HEK293 (cell line): Measurements from ENCODE around the gene SPEG.

Experiments used
- CTCF ChIA-PET: fragments of 350-600 bp; formaldehyde crosslinking; extraction: SDS; loops from one replicate; lab custom pipeline; 2021; ENCODE audit warnings: antibody characterized with exemption; lab: Yijun Ruan, JAX
- POLR2A ChIA-PET: fragments of 300-600 bp; formaldehyde crosslinking; extraction: SDS; loops from one replicate; lab custom pipeline; 2020; ENCODE audit warnings: antibody characterized with exemption, inconsistent platforms; lab: Yijun Ruan, JAX
- H3K27ac ChIP-seq: fragments of 200-500 bp; sonication (Bioruptor generic); 2 replicates; pipeline ENCODE4 v1.5.1; 2014; ENCODE audit warnings: low read depth, low read length, control low read depth, inconsistent platforms; ENCODE audit errors: extremely low read depth
- H3K36me3 ChIP-seq, 2 experiments: fragments of 200-500 bp in 1 of 2; sonication (Bioruptor generic) in 1 of 2; 1 replicate in 1 of 2; 2 replicates in 1 of 2; pipeline ENCODE4 v1.5.1; 2014 to 2017; ENCODE audit warnings: inconsistent platforms in 2 of 2, low read length in 2 of 2; ENCODE audit not compliant: control insufficient read depth in 2 of 2, insufficient read depth in 1 of 2
- H3K4me1 ChIP-seq: fragments of 200-500 bp; sonication (Bioruptor generic); 2 replicates; pipeline ENCODE4 v1.5.1; 2014; ENCODE audit warnings: mild to moderate bottlenecking, low read length, inconsistent platforms; ENCODE audit not compliant: control insufficient read depth, insufficient read depth
- H3K4me3 ChIP-seq: 2 replicates; pipeline ENCODE4 v1.5.1; 2011; ENCODE audit warnings: low read depth, mild to moderate bottlenecking, control low read depth, low read length, moderate library complexity
- H3K9me3 ChIP-seq: fragments of 200-500 bp; sonication (Bioruptor generic); 2 replicates; pipeline ENCODE4 v1.5.1; 2014; ENCODE audit warnings: low read depth, low read length, inconsistent platforms; ENCODE audit not compliant: control insufficient read depth, insufficient read depth
- EGR2 ChIP-seq: fragments of 450-650 bp; formaldehyde crosslinking; IDR thresholded peaks from 2 replicates; pipeline ENCODE4 v1.5.1; 2016; ENCODE audit warnings: low read depth, missing biosample characterization, missing genetic modification characterization
- GLIS1 ChIP-seq: fragments of 450-650 bp; formaldehyde crosslinking; IDR thresholded peaks from 2 replicates; pipeline ENCODE4 v1.5.1; 2016; ENCODE audit warnings: missing biosample characterization, missing genetic modification characterization
- IKZF3 ChIP-seq: fragments of 450-650 bp; IDR thresholded peaks from 2 replicates; pipeline ENCODE4 v1.5.0; 2018; ENCODE audit warnings: missing biosample characterization, mild to moderate bottlenecking, missing genetic modification characterization, moderate library complexity
- MEIS1 ChIP-seq: sonication (generic); formaldehyde crosslinking; IDR thresholded peaks from 2 replicates; pipeline ENCODE4 v1.8.1; 2022; ENCODE audit warnings: missing genetic modification reagents, mild to moderate bottlenecking, borderline replicate concordance
- OSR2 ChIP-seq: fragments of 450-650 bp; formaldehyde crosslinking; IDR thresholded peaks from 2 replicates; pipeline ENCODE4 v1.5.1; 2016; ENCODE audit warnings: missing biosample characterization, missing genetic modification characterization
- SP7 ChIP-seq: fragments of 450-650 bp; formaldehyde crosslinking; IDR thresholded peaks from 2 replicates; pipeline ENCODE4 v1.5.1; 2016; ENCODE audit warnings: missing biosample characterization, missing genetic modification characterization
- YY2 ChIP-seq: fragments of 450-650 bp; formaldehyde crosslinking; IDR thresholded peaks from 2 replicates; pipeline ENCODE4 v1.5.1; 2016; ENCODE audit warnings: missing biosample characterization, missing genetic modification characterization
- ZBTB17 ChIP-seq: fragments of 450-650 bp; formaldehyde crosslinking; IDR thresholded peaks from 2 replicates; pipeline ENCODE4 v1.5.1; 2016; ENCODE audit warnings: missing biosample characterization, missing genetic modification characterization
- ZBTB48 ChIP-seq: fragments of 450-650 bp; formaldehyde crosslinking; IDR thresholded peaks from 2 replicates; pipeline ENCODE4 v1.5.1; 2016; ENCODE audit warnings: missing biosample characterization, missing genetic modification characterization
- ZFHX2 ChIP-seq: fragments of 450-650 bp; formaldehyde crosslinking; conservative IDR thresholded peaks from 2 replicates; pipeline ENCODE4 v1.5.1; 2016; ENCODE audit warnings: missing biosample characterization, missing genetic modification characterization
- ZFP37 ChIP-seq: fragments of 450-650 bp; formaldehyde crosslinking; IDR thresholded peaks from 2 replicates; pipeline ENCODE4 v1.5.1; 2016; ENCODE audit warnings: missing biosample characterization, missing genetic modification characterization
- ZFP69B ChIP-seq: fragments of 450-650 bp; formaldehyde crosslinking; IDR thresholded peaks from 2 replicates; pipeline ENCODE4 v1.5.1; 2016; ENCODE audit warnings: missing biosample characterization, missing genetic modification characterization
- ZNF112 ChIP-seq: fragments of 450-650 bp; formaldehyde crosslinking; IDR thresholded peaks from 2 replicates; pipeline ENCODE4 v1.5.0; 2017; ENCODE audit warnings: missing biosample characterization, missing genetic modification characterization
- ZNF2 ChIP-seq: fragments of 450-650 bp; formaldehyde crosslinking; IDR thresholded peaks from 2 replicates; pipeline ENCODE4 v1.5.1; 2016; ENCODE audit warnings: missing biosample characterization, missing genetic modification characterization
- ZNF202 ChIP-seq: fragments of 450-650 bp; formaldehyde crosslinking; IDR thresholded peaks from 2 replicates; pipeline ENCODE4 v1.5.1; 2016; ENCODE audit warnings: missing biosample characterization, missing genetic modification characterization, borderline replicate concordance
- ZNF391 ChIP-seq: fragments of 450-650 bp; formaldehyde crosslinking; IDR thresholded peaks from 2 replicates; pipeline ENCODE4 v1.5.1; 2016; ENCODE audit warnings: low read depth, missing biosample characterization, missing genetic modification characterization, borderline replicate concordance
- ZNF654 ChIP-seq: fragments of 450-650 bp; formaldehyde crosslinking; IDR thresholded peaks from 2 replicates; pipeline ENCODE4 v1.5.1; 2016; ENCODE audit warnings: low read depth, missing biosample characterization, missing genetic modification characterization
- ZNF660 ChIP-seq: fragments of 450-650 bp; IDR thresholded peaks from 2 replicates; pipeline ENCODE4 v1.5.1; 2018; ENCODE audit warnings: missing biosample characterization, mild to moderate bottlenecking, missing genetic modification characterization
- ZNF664 ChIP-seq: fragments of 450-650 bp; formaldehyde crosslinking; IDR thresholded peaks from 2 replicates; pipeline ENCODE4 v1.5.1; 2016; ENCODE audit warnings: missing biosample characterization, missing genetic modification characterization
- ZNF785 ChIP-seq: fragments of 450-650 bp; formaldehyde crosslinking; IDR thresholded peaks from 2 replicates; pipeline ENCODE4 v1.5.1; 2016; ENCODE audit warnings: missing biosample characterization, missing genetic modification characterization
- ZSCAN30 ChIP-seq: fragments of 450-650 bp; IDR thresholded peaks from 2 replicates; pipeline ENCODE4 v1.5.1; 2018; ENCODE audit warnings: missing biosample characterization, mild to moderate bottlenecking, missing genetic modification characterization, moderate library complexity
- ZXDB ChIP-seq: fragments of 450-650 bp; formaldehyde crosslinking; IDR thresholded peaks from 2 replicates; pipeline ENCODE4 v1.5.1; 2016; ENCODE audit warnings: missing biosample characterization, missing genetic modification characterization
- TF ChIP-seq, protein P1 (sequence below): fragments of 450-650 bp; formaldehyde crosslinking; IDR thresholded peaks from 2 replicates; pipeline ENCODE4 v1.5.1; 2016; ENCODE audit warnings: missing biosample characterization, missing genetic modification characterization
- TF ChIP-seq, protein P2 (sequence below): fragments of 450-650 bp; formaldehyde crosslinking; IDR thresholded peaks from 2 replicates; pipeline ENCODE4 v1.5.1; 2017; ENCODE audit warnings: missing biosample characterization, missing genetic modification characterization
- TF ChIP-seq, protein P3 (sequence below): fragments of 450-650 bp; formaldehyde crosslinking; IDR thresholded peaks from 2 replicates; pipeline ENCODE4 v1.5.1; 2016; ENCODE audit warnings: missing biosample characterization, missing genetic modification characterization, borderline replicate concordance
- TF ChIP-seq, protein P4 (sequence below): fragments of 450-650 bp; formaldehyde crosslinking; IDR thresholded peaks from 2 replicates; pipeline ENCODE4 v1.5.1; 2016; ENCODE audit warnings: missing biosample characterization, missing genetic modification characterization
- TF ChIP-seq, protein P5 (sequence below): fragments of 450-650 bp; formaldehyde crosslinking; IDR thresholded peaks from 2 replicates; pipeline ENCODE4 v1.5.1; 2016; ENCODE audit warnings: missing biosample characterization, missing genetic modification characterization
- TF ChIP-seq, protein P6 (sequence below): fragments of 450-650 bp; formaldehyde crosslinking; optimal IDR thresholded peaks from 2 replicates; pipeline ENCODE3; 2016; ENCODE audit warnings: missing biosample characterization, mild to moderate bottlenecking, missing genetic modification characterization

Gene SPEG

DNA sequence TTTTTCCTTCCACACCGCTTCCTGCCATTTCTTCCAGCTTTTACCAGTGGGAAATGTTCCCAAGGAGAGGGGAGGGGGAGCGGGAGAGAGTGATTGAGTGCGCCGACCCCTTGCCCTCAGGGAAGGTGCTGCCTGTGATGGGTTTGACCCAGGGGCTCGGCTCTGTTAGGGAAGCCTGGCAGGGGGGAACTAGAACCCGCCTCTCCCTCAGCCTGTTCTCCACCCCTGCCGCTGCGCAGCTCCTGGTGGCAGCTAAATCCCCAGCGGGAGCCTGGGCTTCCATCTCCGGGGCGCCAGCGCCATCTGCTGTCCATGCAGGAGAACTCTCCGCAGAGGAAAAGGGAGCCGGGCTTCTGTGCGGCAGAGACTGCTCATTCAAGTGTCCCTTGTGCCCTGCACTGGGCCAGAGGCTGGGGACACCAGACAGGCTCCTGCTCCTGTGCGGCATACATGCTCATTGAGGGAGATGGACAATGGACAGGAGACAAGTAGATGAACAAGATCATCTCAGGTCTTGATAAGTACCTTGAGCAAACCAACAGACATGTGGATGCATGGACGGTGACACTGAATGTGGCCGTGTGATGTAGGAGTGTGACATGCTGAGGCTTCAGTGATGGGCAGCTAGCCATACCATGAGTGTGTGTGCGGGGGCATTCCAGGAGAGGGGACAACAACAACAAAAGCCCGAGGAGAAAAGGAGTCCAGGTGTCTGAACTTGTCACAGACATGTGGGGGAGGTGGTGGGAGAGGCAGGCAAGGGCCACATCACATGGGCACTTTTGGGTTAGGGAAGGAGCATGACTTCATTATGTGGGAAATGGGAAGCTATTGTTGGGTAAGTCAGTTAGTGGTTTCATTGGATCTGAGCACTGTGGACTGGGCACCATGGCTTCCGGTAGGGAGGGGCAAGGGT is 95.7 kb downstream of the SPEG start:
- CTCF ChIA-PET = interaction anchor here (0.6 to 9.7 kb wide), 67 partner anchors 10 to 870 kb away, joined by 3 to 252 read pairs (median 4); partner anchors contain the start of genes ASIC4, CHPF, DNPEP and GMPPA
- no peak overlapping the region for H3K27ac ChIP-seq
- TF ChIP-seq ZNF664 (tag by site-specific recombination) (no peak), ZFP69B (tag by site-specific recombination) (no peak), OSR2 (peak; percentile 59), ZXDB (tag by site-specific recombination) (no peak), ZFHX2 (tag by site-specific recombination) (peak; percentile 60), ZNF202 (no peak), IKZF3 (tag by site-specific recombination) (peak; percentile 75), ZNF785 (no peak), ZBTB48 (tag by site-specific recombination) (peak; percentile 42; the same call in 1 of the 2 replicates), ZNF2 (0 out of 2 replicates have a peak, but pooled peaks have one; percentile 48), ZNF654 (tag by site-specific recombination) (peak; percentile 96), ZBTB17 (peak; percentile 72), ZNF112 (tag by site-specific recombination) (no peak), MEIS1 (CRISPR knock-in tag) (no peak), YY2 (tag by site-specific recombination) (no peak), ZNF391 (tag by site-specific recombination) (peak; percentile 65; the same call in 1 of the 2 replicates), EGR2 (tag by site-specific recombination) (peak; percentile 56; the same call in 1 of the 2 replicates), ZFP37 (tag by site-specific recombination) (no peak), SP7 (tag by site-specific recombination) (0 out of 2 replicates have a peak, but pooled peaks have one; percentile 15), ZNF660 (no peak), ZSCAN30 (tag by site-specific recombination) (peak; percentile 79), GLIS1 (tag by site-specific recombination) (peak; percentile 92)
- TF ChIP-seq, protein P1, sequence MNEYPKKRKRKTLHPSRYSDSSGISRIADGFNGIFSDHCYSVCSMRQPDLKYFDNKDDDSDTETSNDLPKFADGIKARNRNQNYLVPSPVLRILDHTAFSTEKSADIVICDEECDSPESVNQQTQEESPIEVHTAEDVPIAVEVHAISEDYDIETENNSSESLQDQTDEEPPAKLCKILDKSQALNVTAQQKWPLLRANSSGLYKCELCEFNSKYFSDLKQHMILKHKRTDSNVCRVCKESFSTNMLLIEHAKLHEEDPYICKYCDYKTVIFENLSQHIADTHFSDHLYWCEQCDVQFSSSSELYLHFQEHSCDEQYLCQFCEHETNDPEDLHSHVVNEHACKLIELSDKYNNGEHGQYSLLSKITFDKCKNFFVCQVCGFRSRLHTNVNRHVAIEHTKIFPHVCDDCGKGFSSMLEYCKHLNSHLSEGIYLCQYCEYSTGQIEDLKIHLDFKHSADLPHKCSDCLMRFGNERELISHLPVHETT (tag by site-specific recombination) = no peak
- TF ChIP-seq, protein P2, sequence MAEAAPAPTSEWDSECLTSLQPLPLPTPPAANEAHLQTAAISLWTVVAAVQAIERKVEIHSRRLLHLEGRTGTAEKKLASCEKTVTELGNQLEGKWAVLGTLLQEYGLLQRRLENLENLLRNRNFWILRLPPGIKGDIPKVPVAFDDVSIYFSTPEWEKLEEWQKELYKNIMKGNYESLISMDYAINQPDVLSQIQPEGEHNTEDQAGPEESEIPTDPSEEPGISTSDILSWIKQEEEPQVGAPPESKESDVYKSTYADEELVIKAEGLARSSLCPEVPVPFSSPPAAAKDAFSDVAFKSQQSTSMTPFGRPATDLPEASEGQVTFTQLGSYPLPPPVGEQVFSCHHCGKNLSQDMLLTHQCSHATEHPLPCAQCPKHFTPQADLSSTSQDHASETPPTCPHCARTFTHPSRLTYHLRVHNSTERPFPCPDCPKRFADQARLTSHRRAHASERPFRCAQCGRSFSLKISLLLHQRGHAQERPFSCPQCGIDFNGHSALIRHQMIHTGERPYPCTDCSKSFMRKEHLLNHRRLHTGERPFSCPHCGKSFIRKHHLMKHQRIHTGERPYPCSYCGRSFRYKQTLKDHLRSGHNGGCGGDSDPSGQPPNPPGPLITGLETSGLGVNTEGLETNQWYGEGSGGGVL (tag by site-specific recombination) = peak; percentile 72
- TF ChIP-seq, protein P3, sequence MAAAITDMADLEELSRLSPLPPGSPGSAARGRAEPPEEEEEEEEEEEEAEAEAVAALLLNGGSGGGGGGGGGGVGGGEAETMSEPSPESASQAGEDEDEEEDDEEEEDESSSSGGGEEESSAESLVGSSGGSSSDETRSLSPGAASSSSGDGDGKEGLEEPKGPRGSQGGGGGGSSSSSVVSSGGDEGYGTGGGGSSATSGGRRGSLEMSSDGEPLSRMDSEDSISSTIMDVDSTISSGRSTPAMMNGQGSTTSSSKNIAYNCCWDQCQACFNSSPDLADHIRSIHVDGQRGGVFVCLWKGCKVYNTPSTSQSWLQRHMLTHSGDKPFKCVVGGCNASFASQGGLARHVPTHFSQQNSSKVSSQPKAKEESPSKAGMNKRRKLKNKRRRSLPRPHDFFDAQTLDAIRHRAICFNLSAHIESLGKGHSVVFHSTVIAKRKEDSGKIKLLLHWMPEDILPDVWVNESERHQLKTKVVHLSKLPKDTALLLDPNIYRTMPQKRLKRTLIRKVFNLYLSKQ = no peak
- TF ChIP-seq, protein P4, sequence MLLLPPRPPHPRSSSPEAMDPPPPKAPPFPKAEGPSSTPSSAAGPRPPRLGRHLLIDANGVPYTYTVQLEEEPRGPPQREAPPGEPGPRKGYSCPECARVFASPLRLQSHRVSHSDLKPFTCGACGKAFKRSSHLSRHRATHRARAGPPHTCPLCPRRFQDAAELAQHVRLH (tag by site-specific recombination) = no peak
- TF ChIP-seq, protein P5, sequence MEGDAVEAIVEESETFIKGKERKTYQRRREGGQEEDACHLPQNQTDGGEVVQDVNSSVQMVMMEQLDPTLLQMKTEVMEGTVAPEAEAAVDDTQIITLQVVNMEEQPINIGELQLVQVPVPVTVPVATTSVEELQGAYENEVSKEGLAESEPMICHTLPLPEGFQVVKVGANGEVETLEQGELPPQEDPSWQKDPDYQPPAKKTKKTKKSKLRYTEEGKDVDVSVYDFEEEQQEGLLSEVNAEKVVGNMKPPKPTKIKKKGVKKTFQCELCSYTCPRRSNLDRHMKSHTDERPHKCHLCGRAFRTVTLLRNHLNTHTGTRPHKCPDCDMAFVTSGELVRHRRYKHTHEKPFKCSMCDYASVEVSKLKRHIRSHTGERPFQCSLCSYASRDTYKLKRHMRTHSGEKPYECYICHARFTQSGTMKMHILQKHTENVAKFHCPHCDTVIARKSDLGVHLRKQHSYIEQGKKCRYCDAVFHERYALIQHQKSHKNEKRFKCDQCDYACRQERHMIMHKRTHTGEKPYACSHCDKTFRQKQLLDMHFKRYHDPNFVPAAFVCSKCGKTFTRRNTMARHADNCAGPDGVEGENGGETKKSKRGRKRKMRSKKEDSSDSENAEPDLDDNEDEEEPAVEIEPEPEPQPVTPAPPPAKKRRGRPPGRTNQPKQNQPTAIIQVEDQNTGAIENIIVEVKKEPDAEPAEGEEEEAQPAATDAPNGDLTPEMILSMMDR (tag by site-specific recombination) = peak; percentile 95
- TF ChIP-seq, protein P6, sequence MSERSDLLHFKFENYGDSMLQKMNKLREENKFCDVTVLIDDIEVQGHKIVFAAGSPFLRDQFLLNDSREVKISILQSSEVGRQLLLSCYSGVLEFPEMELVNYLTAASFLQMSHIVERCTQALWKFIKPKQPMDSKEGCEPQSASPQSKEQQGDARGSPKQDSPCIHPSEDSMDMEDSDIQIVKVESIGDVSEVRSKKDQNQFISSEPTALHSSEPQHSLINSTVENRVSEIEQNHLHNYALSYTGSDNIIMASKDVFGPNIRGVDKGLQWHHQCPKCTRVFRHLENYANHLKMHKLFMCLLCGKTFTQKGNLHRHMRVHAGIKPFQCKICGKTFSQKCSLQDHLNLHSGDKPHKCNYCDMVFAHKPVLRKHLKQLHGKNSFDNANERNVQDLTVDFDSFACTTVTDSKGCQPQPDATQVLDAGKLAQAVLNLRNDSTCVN = peak; percentile 8

More for the DNA sequence above, 95.7 kb downstream of the SPEG start:
- Histone ChIP-seq H3K4me3 (no peak overlapping the region), H3K4me1 (no peaks in the 10 kb centered on the region), H3K9me3 (no peaks in the 10 kb centered on the region), H3K36me3 (no peaks in the 10 kb centered on the region)
- POLR2A ChIA-PET = interaction anchor here (0.8 to 1.4 kb wide), 5 partner anchors 20 to 126 kb away, joined by 3 to 8 read pairs (median 4); partner anchors contain the start of gene GMPPA
